Measurements from ENCODE around the gene SLC13A1. TPM values are rescaled to one million over a fixed set of nuclear protein-coding genes. Genes with fewer than 3 reads are reported as not detected.

The SLC13A1 gene
- total and polyA plus RNA-seq, 12 donors, result not detected

GRCh38 chr7:123220396-123220795, 20.6 kb upstream of the SLC13A1 start:
- DNase-seq (no peak), ATAC-seq (no peak)
- no peak overlapping the region for H3K27ac ChIP-seq
- H3K36me3 ChIP-seq, result no peaks in the 10 kb centered on the region
- no peaks in the 10 kb centered on the region for H3K27me3 ChIP-seq
- no peak overlapping the region for H3K4me3 ChIP-seq
- 40 to 48% methylated on average over 1 of the region's 1 CpG for WGBS, 2 donors
- no peak for TF ChIP-seq CTCF (IDR thresholded peaks at IDR 0.05)
- intact Hi-C loops (cut with DNase I), result no loop called here
- H3K9me3 ChIP-seq, result peaks cover 0 to 39% (median under 1%) of the 10 kb centered on the region in 11 donors
- H3K4me1 ChIP-seq, result no peaks in the 10 kb centered on the region

- ATAC-seq (no peak), DNase-seq (no peak)
- no peak overlapping the region for H3K4me3 ChIP-seq
- 36 to 38% methylated on average over 2 of the region's 2 CpGs for WGBS, 2 donors
- TF ChIP-seq CTCF (IDR thresholded peaks at IDR 0.05), result no peak
- no peak overlapping the region for H3K27ac ChIP-seq
- H3K9me3 ChIP-seq, result peaks cover 0 to 52% (median 2%) of the 10 kb centered on the region in 11 donors
- no peaks in the 10 kb centered on the region for H3K36me3 ChIP-seq
- no peaks in the 10 kb centered on the region for H3K27me3 ChIP-seq
- no peaks in the 10 kb centered on the region for H3K4me1 ChIP-seq
- intact Hi-C loops (cut with DNase I), result loop anchor here in 1 of 10 donors (5.0 kb wide), 1 partner anchor 67 kb away; no protein-coding TSS in a partner anchor
Observed at GRCh38 chr7:123218866-123219265, 19.1 kb upstream of the SLC13A1 start.

DNA sequence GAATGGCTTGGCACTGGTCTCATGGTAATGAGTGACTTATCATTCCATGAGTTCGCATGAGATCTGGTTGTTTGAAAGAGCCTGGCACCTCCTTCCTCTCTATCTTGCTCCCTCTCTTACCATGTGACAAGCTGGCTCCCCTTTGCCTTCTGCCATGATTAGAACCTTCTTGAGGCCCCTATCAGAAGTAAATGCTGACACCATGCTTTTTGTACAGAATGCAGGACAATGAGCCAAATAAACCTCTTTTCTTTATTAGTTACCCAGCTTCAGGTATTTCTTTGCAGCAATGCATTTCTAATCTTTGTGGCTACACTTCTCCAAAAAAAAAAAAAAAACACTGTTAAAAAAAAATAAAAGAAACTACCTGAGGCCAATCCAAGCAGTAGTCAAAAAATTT, 17.1 kb upstream of the SLC13A1 start:
- intact Hi-C loops (cut with DNase I), result loop anchor here in 1 of 10 donors (5.0 kb wide), 1 partner anchor 65 kb away; no protein-coding TSS in a partner anchor
- WGBS, 2 donors, result 86 to 87% methylated on average over 1 of the region's 1 CpG
- Histone ChIP-seq H3K27ac (no peak overlapping the region), H3K36me3 (no peaks in the 10 kb centered on the region), H3K4me1 (no peaks in the 10 kb centered on the region), H3K4me3 (no peak overlapping the region), H3K27me3 (no peaks in the 10 kb centered on the region), H3K9me3 (peaks cover 0 to 43% (median 0%) of the 10 kb centered on the region in 11 donors)
- DNase-seq (no peak), ATAC-seq (no peak)
- no peak for TF ChIP-seq CTCF (IDR thresholded peaks at IDR 0.05)

GRCh38 chr7:123215350-123215749, 15.6 kb upstream of the SLC13A1 start:
- Histone ChIP-seq H3K27ac (no peak overlapping the region), H3K9me3 (peaks cover 0 to 38% (median 0%) of the 10 kb centered on the region in 11 donors), H3K36me3 (no peaks in the 10 kb centered on the region), H3K27me3 (no peaks in the 10 kb centered on the region), H3K4me3 (no peak overlapping the region), H3K4me1 (peaks cover 0 to under 1% (median 0%) of the 10 kb centered on the region in 9 donors)
- WGBS, 2 donors, result 85 to 86% methylated on average over 4 of the region's 4 CpGs
- no peak for ATAC-seq
- DNase-seq, result no peak
- intact Hi-C loops (cut with DNase I), result loop anchor here in 1 of 10 donors (5.0 kb wide), 1 partner anchor 63 kb away; no protein-coding TSS in a partner anchor
- no peak for TF ChIP-seq CTCF (IDR thresholded peaks at IDR 0.05)

Measured in heart right ventricle (tissue), 16 donors.